Activated CD4-positive, alpha-beta T cell treated with anti-CD3 and anti-CD28 coated beads for 36 hours (primary cell): ENCODE results near the gene MN1. TPM values are rescaled to one million over a fixed set of nuclear protein-coding genes. Genes with fewer than 3 reads are reported as not detected.

Source experiments
- ATAC-seq: fragments of 200-7000 bp; cut with Tn5 transposase; one replicate; pipeline ENCODE4 v1.10.0; 2021; ENCODE audit warnings: mild to moderate bottlenecking, moderate library complexity
- CTCF ChIA-PET: fragments of 350-600 bp; sonication (Branson Sonifier 250); formaldehyde crosslinking; loops from one replicate; lab custom pipeline; 2021; ENCODE audit warnings: antibody characterized with exemption; lab: Charles Lee
- POLR2A ChIA-PET: fragments of 350-600 bp; sonication (Branson Sonifier 250); formaldehyde crosslinking; loops from one replicate; lab custom pipeline; 2021; ENCODE audit warnings: antibody characterized with exemption, inconsistent platforms; lab: Charles Lee
- DNase-seq: peaks from one replicate; pipeline ENCODE4 v3.0.0-alpha.2; 2020
- H3K27ac Mint-ChIP-seq: one replicate; pipeline ENCODE4 v1.8.0; 2021; ENCODE audit warnings: mixed read lengths
- H3K27me3 Mint-ChIP-seq: one replicate; pipeline ENCODE4 v1.8.0; 2021; ENCODE audit warnings: mixed read lengths
- H3K36me3 Mint-ChIP-seq: one replicate; pipeline ENCODE4 v1.8.0; 2021; ENCODE audit warnings: low read depth, mixed read lengths
- H3K4me1 Mint-ChIP-seq: one replicate; pipeline ENCODE4 v1.8.0; 2021; ENCODE audit warnings: mixed read lengths
- H3K4me3 Mint-ChIP-seq: one replicate; pipeline ENCODE4 v1.8.0; 2021; ENCODE audit warnings: mild to moderate bottlenecking, moderate library complexity, mixed read lengths
- H3K9me3 Mint-ChIP-seq: one replicate; pipeline ENCODE4 v1.8.0; 2021; ENCODE audit warnings: low read depth, mixed read lengths
- intact Hi-C, 2 experiments: fragments of 100-400 bp; cut with DNase I in 1 of 2; cut with micrococcal nuclease in 1 of 2; formaldehyde crosslinking; loops; one replicate each; pipeline versions ENCODE4 v1.14.2 to v1.15.1; 2022 to 2024; cut with DNase I, micrococcal nuclease
- total RNA-seq, 2 experiments: library from RNA; stranded (reverse); gene quantifications; one replicate each; pipeline ENCODE4 v1.2.3, GENCODE V29; 2021

MN1 gene
- total RNA-seq, 2 experiments from 2014 or later = 0.05 to 0.12 TPM

- Mint-ChIP-seq H3K9me3 (no peaks in the 10 kb centered on the region), H3K4me3 (no peak overlapping the region), H3K4me1 (no peaks in the 10 kb centered on the region), H3K27me3 (peaks cover 5% of the 10 kb centered on the region), H3K36me3 (no peaks in the 10 kb centered on the region), H3K27ac (no peak overlapping the region)
- CTCF ChIA-PET = no interaction called here
- DNase-seq (no peak), ATAC-seq (no peak)
- POLR2A ChIA-PET = no interaction called here
- intact Hi-C loops = no loop called here
These were observed 25.0 kb downstream of the MN1 start for GRCh38 chr22:27776650-27776958.

DNA sequence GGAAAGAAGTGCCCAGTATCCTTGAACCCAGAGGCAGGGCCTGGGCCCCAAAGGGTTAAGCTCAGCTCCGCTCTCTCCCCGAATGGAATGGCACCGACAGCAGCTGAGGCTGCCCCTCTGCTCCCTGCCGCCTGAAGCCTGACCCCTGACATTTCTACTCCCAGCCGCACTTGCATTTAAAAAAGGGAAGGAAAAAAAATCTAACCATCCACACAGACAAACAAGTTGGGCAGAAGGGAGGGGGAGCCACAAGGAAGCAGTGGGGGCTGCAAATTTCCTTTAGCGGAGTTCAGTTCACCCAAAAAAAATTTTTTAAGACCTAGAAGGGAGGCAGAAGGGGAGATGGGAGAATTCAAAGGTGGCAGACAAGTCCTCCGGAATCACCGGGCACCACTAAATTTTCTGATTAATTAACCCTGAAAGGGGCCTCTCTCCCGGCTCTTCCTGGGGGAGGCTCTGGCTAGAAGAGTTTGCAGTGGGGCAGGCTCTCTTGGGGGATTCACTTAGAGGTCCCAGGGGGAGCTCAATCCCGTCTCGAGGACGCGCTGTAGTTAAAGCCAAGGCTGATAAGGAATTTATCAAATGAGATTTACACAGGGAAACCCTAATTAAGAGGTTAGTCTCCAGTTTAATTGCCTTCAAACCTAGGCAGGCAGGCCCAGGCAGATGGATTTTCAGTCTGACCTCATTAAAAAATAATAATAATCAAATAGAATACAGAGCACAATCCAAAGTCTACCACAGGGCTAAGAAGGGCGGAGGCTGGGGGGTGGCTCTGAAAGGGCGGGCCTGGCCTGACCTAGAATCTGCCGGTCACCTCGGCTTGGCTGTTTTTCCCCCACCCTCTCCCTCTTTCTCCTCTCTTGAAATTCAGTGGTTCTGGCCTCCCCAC lies 25.6 kb downstream of the MN1 start:
- Mint-ChIP-seq H3K36me3 (no peaks in the 10 kb centered on the region), H3K4me1 (no peaks in the 10 kb centered on the region), H3K4me3 (no peak overlapping the region), H3K27ac (no peak overlapping the region), H3K9me3 (no peaks in the 10 kb centered on the region), H3K27me3 (peaks cover 3% of the 10 kb centered on the region)
- intact Hi-C loops = no loop called here
- no peak for DNase-seq
- ATAC-seq = no peak
- CTCF ChIA-PET = interaction anchor here (0.6 kb wide), 1 partner anchor 24 kb away, joined by 3 read pairs; no protein-coding TSS in a partner anchor
- POLR2A ChIA-PET = no interaction called here

- no peaks in the 10 kb centered on the region for H3K36me3 Mint-ChIP-seq
- ATAC-seq (no peak), DNase-seq (no peak)
- CTCF ChIA-PET = interaction anchor here (0.6 kb wide), 1 partner anchor 23 kb away, joined by 3 read pairs; no protein-coding TSS in a partner anchor
- H3K4me1 Mint-ChIP-seq = no peaks in the 10 kb centered on the region
- intact Hi-C loops = no loop called here
- no peak overlapping the region for H3K27ac Mint-ChIP-seq
- H3K9me3 Mint-ChIP-seq = no peaks in the 10 kb centered on the region
- no peak overlapping the region for H3K4me3 Mint-ChIP-seq
- peaks cover 3% of the 10 kb centered on the region for H3K27me3 Mint-ChIP-seq
- POLR2A ChIA-PET = no interaction called here
These were observed 26.4 kb downstream of the MN1 start for GRCh38 chr22:27775087-27775698.

DNA sequence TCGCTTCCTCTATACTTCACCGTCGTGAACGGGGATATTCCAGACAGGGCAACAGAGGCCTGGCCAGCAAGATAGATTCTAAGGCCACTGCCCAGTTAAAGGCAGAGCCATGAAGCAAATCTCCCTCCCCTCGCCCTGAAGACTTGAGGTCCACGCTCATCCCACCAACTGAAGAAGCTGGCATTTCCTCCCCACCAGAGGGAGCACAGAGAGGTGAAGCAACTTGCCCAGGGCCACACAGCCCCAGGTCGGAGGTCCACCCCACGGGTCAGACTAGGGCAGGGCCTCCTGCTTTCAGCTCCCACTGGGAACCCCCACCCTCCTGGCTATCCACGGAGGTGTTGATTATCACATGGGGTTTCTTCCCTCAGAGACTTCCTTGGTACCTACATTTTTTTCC lies 27.4 kb downstream of the MN1 start:
- DNase-seq = no peak
- intact Hi-C loops = no loop called here
- CTCF ChIA-PET = no interaction called here
- Mint-ChIP-seq H3K27ac (no peak overlapping the region), H3K9me3 (no peaks in the 10 kb centered on the region), H3K4me3 (no peak overlapping the region), H3K36me3 (no peaks in the 10 kb centered on the region), H3K27me3 (peaks cover 3% of the 10 kb centered on the region), H3K4me1 (no peaks in the 10 kb centered on the region)
- no peak for ATAC-seq
- POLR2A ChIA-PET = no interaction called here

- no peak for ATAC-seq
- POLR2A ChIA-PET = no interaction called here
- intact Hi-C loops = no loop called here
These were observed 28.5 kb downstream of the MN1 start for GRCh38 chr22:27772984-27773498.

DNA sequence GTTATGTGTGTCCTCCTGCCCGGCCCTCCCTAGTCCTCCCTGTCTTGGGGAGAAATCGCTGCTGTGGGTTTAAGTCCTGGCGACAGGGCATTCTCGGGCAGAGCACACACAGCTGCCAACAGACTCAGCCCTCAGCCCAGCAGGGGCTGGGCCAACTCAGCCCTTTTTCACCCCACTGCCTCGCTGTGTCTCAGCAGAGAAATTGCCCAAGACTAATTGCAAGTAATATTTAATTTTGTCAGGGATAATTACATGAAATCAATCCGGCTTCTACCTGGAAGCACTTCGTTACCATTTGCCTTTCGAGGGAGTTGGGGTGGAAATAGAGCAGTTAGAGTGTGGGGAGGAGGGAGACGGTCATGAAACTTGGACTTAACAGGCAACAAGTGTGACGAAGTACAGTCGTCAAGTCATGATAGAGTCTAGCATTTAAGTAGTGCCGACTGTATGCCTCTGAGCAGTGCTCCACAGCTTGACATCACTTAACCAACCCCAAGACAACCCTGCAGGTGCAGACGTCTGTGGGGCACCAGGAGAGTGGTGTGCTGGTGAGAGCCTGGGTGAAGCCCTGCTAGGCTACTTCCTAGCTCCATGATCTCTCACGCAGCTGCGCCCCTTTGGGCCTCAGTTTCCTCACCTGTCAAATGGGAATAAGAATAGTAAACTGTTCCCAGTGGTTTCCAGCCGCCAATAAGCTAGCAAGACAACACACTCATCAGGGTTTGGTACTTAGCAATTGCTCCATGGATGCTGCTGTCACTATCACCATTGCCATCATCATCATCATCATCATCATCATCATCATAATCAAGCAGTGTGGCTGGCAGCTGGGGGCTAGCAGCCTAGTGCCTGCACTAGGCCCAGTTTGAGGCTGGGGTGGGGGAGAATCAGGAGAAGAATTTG lies 29.2 kb downstream of the MN1 start:
- no peak overlapping the region for H3K4me3 Mint-ChIP-seq
- ATAC-seq (no peak), DNase-seq (no peak)
- H3K36me3 Mint-ChIP-seq = no peaks in the 10 kb centered on the region
- H3K9me3 Mint-ChIP-seq = no peaks in the 10 kb centered on the region
- no peak overlapping the region for H3K27ac Mint-ChIP-seq
- ChIA-PET CTCF (no interaction called here), POLR2A (no interaction called here)
- intact Hi-C loops = no loop called here
- H3K4me1 Mint-ChIP-seq = no peaks in the 10 kb centered on the region
- H3K27me3 Mint-ChIP-seq = no peaks in the 10 kb centered on the region

More at GRCh38 chr22:27772984-27773498, 28.5 kb downstream of the MN1 start:
- Mint-ChIP-seq H3K27me3 (no peaks in the 10 kb centered on the region), H3K27ac (no peak overlapping the region), H3K9me3 (no peaks in the 10 kb centered on the region), H3K4me1 (no peaks in the 10 kb centered on the region), H3K36me3 (no peaks in the 10 kb centered on the region), H3K4me3 (no peak overlapping the region)
- no peak for DNase-seq
- CTCF ChIA-PET = no interaction called here

DNA sequence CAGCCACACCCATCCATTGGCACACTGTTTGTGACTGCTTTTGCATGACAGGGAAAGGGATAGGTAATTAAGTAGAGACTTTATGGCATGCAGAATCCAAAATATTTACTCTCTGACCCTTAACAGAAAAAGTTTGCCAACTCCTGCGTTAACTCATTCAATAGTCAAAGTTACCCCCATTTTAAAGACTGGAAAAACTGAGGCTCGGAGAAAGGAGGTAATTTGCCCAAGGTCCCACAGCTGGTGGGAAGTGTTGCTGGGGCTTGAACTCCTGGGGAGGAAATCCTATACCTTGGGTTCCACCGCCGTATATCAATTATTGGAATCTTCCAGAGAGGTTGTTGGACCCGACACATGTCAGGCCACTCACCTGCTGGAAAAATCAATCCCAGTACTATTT lies 29.9 kb downstream of the MN1 start:
- CTCF ChIA-PET = no interaction called here
- ATAC-seq = no peak

GRCh38 chr22:27769012-27769411 lies 32.5 kb downstream of the MN1 start:
- DNase-seq (no peak), ATAC-seq (no peak)
- ChIA-PET CTCF (interaction anchor here (0.6 kb wide), 1 partner anchor 221 kb away, joined by 3 read pairs; no protein-coding TSS in a partner anchor), POLR2A (no interaction called here)
- Mint-ChIP-seq H3K27me3 (no peaks in the 10 kb centered on the region), H3K4me1 (no peaks in the 10 kb centered on the region), H3K36me3 (no peaks in the 10 kb centered on the region), H3K4me3 (no peak overlapping the region), H3K27ac (no peak overlapping the region), H3K9me3 (no peaks in the 10 kb centered on the region)
- intact Hi-C loops = no loop called here

More for the DNA sequence above, 29.9 kb downstream of the MN1 start:
- DNase-seq = no peak
- H3K36me3 Mint-ChIP-seq = no peaks in the 10 kb centered on the region
- no peaks in the 10 kb centered on the region for H3K27me3 Mint-ChIP-seq
- intact Hi-C loops = no loop called here
- no peaks in the 10 kb centered on the region for H3K9me3 Mint-ChIP-seq
- no peak overlapping the region for H3K27ac Mint-ChIP-seq
- H3K4me3 Mint-ChIP-seq = no peak overlapping the region
- POLR2A ChIA-PET = no interaction called here
- no peaks in the 10 kb centered on the region for H3K4me1 Mint-ChIP-seq

GRCh38 chr22:27768027-27768653 lies 33.4 kb downstream of the MN1 start:
- Mint-ChIP-seq H3K4me1 (no peaks in the 10 kb centered on the region), H3K27ac (no peak overlapping the region), H3K36me3 (no peaks in the 10 kb centered on the region), H3K9me3 (no peaks in the 10 kb centered on the region), H3K4me3 (no peak overlapping the region), H3K27me3 (peaks cover 3% of the 10 kb centered on the region)
- intact Hi-C loops = no loop called here
- ChIA-PET POLR2A (no interaction called here), CTCF (no interaction called here)
- DNase-seq (no peak), ATAC-seq (no peak)

DNA sequence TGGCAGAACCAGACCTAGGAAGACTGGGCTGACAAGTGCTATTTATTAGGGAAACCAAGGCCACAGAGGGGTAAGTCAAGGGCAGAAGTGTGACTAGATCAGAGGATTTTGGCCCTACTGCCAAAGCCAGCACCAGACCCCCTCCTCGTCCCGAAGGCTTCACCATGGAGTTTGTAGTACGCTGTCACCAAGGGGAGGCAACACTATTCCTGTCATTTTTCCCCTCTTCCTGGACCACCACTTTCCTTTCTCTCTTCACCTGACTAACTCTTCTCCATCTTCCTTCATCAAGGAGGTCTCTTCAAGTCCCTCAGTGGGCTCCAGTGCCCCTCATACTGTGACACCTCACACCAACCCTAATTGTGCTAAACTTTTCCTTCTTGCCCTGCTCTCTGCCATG lies 34.9 kb downstream of the MN1 start:
- Mint-ChIP-seq H3K9me3 (no peaks in the 10 kb centered on the region), H3K4me1 (no peaks in the 10 kb centered on the region), H3K4me3 (no peak overlapping the region), H3K36me3 (no peaks in the 10 kb centered on the region), H3K27ac (no peak overlapping the region), H3K27me3 (peaks cover 3% of the 10 kb centered on the region)
- ATAC-seq = no peak
- intact Hi-C loops = no loop called here
- no peak for DNase-seq
- ChIA-PET POLR2A (no interaction called here), CTCF (no interaction called here)

DNA sequence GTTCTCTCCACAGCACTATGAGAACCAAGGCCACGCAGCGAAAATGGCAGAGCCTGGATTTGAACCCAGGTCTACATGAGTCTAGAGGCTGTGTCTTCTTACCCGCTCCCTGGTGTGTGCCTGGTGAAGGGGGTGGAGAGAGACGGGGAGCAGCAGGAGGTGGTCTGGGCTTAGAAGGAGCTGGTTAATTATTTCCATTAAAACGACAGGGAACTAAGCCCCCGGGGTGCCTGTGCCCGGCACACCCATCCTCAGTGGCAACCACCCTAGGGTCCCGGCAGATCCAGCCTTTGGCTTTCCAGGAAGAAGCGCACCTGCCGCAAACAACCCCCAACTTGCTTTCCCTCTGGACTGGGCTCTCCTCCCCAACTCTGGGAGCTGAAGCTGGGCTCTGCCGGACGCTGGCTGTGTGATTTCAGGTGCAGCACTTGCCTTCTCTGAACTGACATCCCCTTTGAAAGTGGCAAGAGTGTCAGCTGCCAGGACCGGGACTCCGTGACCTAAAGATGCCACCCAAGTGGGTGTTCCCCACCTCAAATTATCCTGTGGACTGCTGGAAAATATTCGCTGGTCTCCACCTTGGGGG lies 35.8 kb downstream of the MN1 start:
- POLR2A ChIA-PET = no interaction called here
- Mint-ChIP-seq H3K36me3 (no peaks in the 10 kb centered on the region), H3K9me3 (no peaks in the 10 kb centered on the region), H3K27me3 (peaks cover 3% of the 10 kb centered on the region), H3K4me3 (no peak overlapping the region), H3K27ac (no peak overlapping the region), H3K4me1 (no peaks in the 10 kb centered on the region)
- CTCF ChIA-PET = no interaction called here
- intact Hi-C loops = no loop called here
- DNase-seq (no peak), ATAC-seq (no peak)
